K562 (cell line): Measurements from ENCODE around the gene ATP6V1G2. TPM values are rescaled to one million over a fixed set of nuclear protein-coding genes. Genes with fewer than 3 reads are reported as not detected.

Experiments used
- CREM ChIP-seq: IDR thresholded peaks from 2 replicates; pipeline ENCODE4 v1.6.1; 2014; ENCODE audit warnings: antibody characterized with exemption, low read depth
- FIP1L1 ChIP-seq: fragments of 200-400 bp; formaldehyde crosslinking; IDR thresholded peaks from 2 replicates; pipeline ENCODE4 v1.6.1; 2018; ENCODE audit warnings: mild to moderate bottlenecking, low read depth, low read length; ENCODE audit not compliant: poor library complexity, severe bottlenecking
- KHSRP ChIP-seq: fragments of 450-650 bp; IDR thresholded peaks from 2 replicates; pipeline ENCODE4 v1.6.1; 2017
- MTA3 ChIP-seq: fragments of 450-650 bp; formaldehyde crosslinking; IDR thresholded peaks from 2 replicates; pipeline ENCODE4 v1.6.1; 2017; ENCODE audit warnings: mild to moderate bottlenecking, borderline replicate concordance
- SMAD2 ChIP-seq: fragments of 150-350 bp; IDR thresholded peaks from 2 replicates; pipeline ENCODE4 v1.6.1; 2014; ENCODE audit warnings: low read depth, mild to moderate bottlenecking, low read length
- TBP ChIP-seq: optimal IDR thresholded peaks from 2 replicates; pipeline ENCODE3; 2011; ENCODE audit warnings: low read depth, low read length, improper control_type of control experiment
- ZNF175 ChIP-seq: fragments of 200-800 bp; sonication (Bioruptor generic); IDR thresholded peaks from 2 replicates; pipeline ENCODE4 v1.6.1; 2016; ENCODE audit warnings: low read depth, mild to moderate bottlenecking, missing genetic modification characterization, missing compliant biosample characterization
- ZNF696 ChIP-seq: fragments of 250-450 bp; sonication (Bioruptor Pico); conservative IDR thresholded peaks from 2 replicates; pipeline ENCODE4 v1.4.0; 2020; ENCODE audit warnings: mild to moderate bottlenecking, moderate library complexity
- ZNF785 ChIP-seq: fragments of 250-450 bp; sonication (Bioruptor Pico); IDR thresholded peaks from 2 replicates; pipeline ENCODE4 v1.4.0; 2020; ENCODE audit warnings: mild to moderate bottlenecking
- polyA plus RNA-seq, 8 experiments: library from polyadenylated mRNA; depleted of rRNA in 4 of 8; stranded (reverse) in 5 of 8; unstranded in 3 of 8; fragments of >200 nt; fragmentation: Nextera tagmentation in 2 of 8; fragmentation: Illumina TruSeq in 1 of 8; extraction: Ambion mirVana in 2 of 8; extraction: Trizol in 1 of 8; gene quantifications; 2 replicates each; pipeline versions ENCODE4 v1.2.1 to v1.2.3, GENCODE V29; 2011 to 2014; ENCODE audit warnings: inconsistent platforms in 1 of 8, missing spikeins in 1 of 8
- total RNA-seq, 7 experiments: library from RNA; depleted of rRNA in 6 of 7; stranded (reverse); fragments of >200 nt in 6 of 7; fragmentation: Illumina TruSeq in 2 of 7; extraction: Trizol in 2 of 7; gene quantifications; 2 replicates each; pipeline versions ENCODE4 v1.2.1 to v1.2.3, GENCODE V29; 2011 to 2021; ENCODE audit warnings: low replicate concordance in 1 of 7
- TF ChIP-seq, protein P1 (sequence below), 2 experiments: fragments of 450-650 bp in 1 of 2; sonication (generic) in 1 of 2; formaldehyde crosslinking in 1 of 2; IDR thresholded peaks; 2 replicates each; pipeline versions ENCODE4 v1.7.1 to v1.9.0; 2016 to 2022; ENCODE audit warnings: inconsistent platforms in 1 of 2, mild to moderate bottlenecking in 1 of 2, missing genetic modification reagents in 1 of 2
- TF ChIP-seq, protein P2 (sequence below): fragments of 450-650 bp; IDR thresholded peaks from 2 replicates; pipeline ENCODE4 v1.6.1; 2017; ENCODE audit warnings: antibody characterized with exemption, mild to moderate bottlenecking

ATP6V1G2 gene
- total and polyA plus RNA-seq, 9 of the 15 experiments (the other 6 are each of a cell fraction or from before 2014, with no cell fraction given), result 0.14 to 1.5 (median 0.33) TPM

DNA sequence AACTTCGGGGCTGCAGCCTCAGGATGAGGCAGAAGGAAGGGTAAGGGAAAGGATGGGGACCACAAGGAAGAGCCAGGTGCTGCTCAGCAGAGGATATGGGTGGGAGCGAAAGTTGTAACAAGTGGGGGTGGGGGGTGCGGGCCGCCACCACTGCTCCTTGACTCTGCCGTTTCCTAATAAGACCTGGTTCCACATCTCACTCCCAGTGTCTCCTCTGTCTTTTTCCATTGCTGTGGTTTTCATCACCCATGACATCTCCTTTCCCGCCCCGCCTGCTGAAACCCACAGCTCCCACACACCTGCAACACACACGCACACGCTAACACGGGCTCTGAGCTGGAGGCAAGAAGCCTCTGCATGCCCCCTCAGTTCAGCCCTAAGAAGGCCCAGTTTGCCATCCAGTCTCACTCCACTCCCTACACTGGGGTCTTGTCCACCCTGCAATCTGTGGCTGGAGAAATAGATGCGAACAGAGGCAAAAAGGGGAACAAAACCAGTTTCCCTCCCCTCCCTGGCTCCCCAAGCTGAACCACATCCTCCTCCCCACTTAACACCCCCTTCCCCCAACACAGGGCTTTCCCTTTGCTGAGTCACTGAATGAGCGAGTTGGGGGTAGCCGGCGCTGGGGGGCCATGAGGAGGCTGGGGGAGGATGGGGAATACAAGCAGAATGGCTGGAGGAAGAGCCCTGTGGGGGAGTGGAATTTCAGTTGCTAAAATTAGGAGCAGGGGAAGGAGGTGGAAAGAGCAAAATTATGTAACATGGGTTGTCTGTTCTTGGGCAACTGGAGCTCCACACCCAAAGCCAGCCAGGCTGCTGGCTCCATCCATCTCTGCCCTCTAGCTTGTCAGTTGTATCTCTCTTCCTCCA lies 12.5 kb upstream of the ATP6V1G2 start (continued):
- TF ChIP-seq, protein P1, sequence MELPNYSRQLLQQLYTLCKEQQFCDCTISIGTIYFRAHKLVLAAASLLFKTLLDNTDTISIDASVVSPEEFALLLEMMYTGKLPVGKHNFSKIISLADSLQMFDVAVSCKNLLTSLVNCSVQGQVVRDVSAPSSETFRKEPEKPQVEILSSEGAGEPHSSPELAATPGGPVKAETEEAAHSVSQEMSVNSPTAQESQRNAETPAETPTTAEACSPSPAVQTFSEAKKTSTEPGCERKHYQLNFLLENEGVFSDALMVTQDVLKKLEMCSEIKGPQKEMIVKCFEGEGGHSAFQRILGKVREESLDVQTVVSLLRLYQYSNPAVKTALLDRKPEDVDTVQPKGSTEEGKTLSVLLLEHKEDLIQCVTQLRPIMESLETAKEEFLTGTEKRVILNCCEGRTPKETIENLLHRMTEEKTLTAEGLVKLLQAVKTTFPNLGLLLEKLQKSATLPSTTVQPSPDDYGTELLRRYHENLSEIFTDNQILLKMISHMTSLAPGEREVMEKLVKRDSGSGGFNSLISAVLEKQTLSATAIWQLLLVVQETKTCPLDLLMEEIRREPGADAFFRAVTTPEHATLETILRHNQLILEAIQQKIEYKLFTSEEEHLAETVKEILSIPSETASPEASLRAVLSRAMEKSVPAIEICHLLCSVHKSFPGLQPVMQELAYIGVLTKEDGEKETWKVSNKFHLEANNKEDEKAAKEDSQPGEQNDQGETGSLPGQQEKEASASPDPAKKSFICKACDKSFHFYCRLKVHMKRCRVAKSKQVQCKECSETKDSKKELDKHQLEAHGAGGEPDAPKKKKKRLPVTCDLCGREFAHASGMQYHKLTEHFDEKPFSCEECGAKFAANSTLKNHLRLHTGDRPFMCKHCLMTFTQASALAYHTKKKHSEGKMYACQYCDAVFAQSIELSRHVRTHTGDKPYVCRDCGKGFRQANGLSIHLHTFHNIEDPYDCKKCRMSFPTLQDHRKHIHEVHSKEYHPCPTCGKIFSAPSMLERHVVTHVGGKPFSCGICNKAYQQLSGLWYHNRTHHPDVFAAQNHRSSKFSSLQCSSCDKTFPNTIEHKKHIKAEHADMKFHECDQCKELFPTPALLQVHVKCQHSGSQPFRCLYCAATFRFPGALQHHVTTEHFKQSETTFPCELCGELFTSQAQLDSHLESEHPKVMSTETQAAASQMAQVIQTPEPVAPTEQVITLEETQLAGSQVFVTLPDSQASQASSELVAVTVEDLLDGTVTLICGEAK (IDR thresholded peaks at IDR 0.05), result no peak
- TF ChIP-seq, protein P1 (CRISPR knock-in tag; IDR thresholded peaks at IDR 0.05), result no peak
- TF ChIP-seq CREM, result peak; percentile 52
- no peak for TF ChIP-seq KHSRP
- TF ChIP-seq ZNF696 (CRISPR knock-in tag), result no peak
- TF ChIP-seq FIP1L1, result no peak
- TF ChIP-seq ZNF175 (CRISPR knock-in tag), result peak; percentile 66
- no peak for TF ChIP-seq ZNF785 (CRISPR knock-in tag)
- TF ChIP-seq, protein P2, sequence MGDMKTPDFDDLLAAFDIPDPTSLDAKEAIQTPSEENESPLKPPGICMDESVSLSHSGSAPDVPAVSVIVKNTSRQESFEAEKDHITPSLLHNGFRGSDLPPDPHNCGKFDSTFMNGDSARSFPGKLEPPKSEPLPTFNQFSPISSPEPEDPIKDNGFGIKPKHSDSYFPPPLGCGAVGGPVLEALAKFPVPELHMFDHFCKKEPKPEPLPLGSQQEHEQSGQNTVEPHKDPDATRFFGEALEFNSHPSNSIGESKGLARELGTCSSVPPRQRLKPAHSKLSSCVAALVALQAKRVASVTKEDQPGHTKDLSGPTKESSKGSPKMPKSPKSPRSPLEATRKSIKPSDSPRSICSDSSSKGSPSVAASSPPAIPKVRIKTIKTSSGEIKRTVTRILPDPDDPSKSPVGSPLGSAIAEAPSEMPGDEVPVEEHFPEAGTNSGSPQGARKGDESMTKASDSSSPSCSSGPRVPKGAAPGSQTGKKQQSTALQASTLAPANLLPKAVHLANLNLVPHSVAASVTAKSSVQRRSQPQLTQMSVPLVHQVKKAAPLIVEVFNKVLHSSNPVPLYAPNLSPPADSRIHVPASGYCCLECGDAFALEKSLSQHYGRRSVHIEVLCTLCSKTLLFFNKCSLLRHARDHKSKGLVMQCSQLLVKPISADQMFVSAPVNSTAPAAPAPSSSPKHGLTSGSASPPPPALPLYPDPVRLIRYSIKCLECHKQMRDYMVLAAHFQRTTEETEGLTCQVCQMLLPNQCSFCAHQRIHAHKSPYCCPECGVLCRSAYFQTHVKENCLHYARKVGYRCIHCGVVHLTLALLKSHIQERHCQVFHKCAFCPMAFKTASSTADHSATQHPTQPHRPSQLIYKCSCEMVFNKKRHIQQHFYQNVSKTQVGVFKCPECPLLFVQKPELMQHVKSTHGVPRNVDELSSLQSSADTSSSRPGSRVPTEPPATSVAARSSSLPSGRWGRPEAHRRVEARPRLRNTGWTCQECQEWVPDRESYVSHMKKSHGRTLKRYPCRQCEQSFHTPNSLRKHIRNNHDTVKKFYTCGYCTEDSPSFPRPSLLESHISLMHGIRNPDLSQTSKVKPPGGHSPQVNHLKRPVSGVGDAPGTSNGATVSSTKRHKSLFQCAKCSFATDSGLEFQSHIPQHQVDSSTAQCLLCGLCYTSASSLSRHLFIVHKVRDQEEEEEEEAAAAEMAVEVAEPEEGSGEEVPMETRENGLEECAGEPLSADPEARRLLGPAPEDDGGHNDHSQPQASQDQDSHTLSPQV, result no peak
- no peak for TF ChIP-seq SMAD2
- no peak for TF ChIP-seq TBP
- no peak; the same call in 1 of the 2 replicates for TF ChIP-seq MTA3
